ENCODE measurements around the gene PTDSS2. TPM values are rescaled to one million over a fixed set of nuclear protein-coding genes. Genes with fewer than 3 reads are reported as not detected.
A peak's percentile ranks its signal among the peaks of the same experiment; 100 is the strongest.

PTDSS2 gene
- total RNA-seq, 1 donor from 2014 or later: 31.1 TPM

GRCh38 chr11:490930-491260, 40.8 kb downstream of the PTDSS2 start:
- H3K27ac ChIP-seq: no peak overlapping the region
- DNase-seq (no peak), ATAC-seq (no peak)
- H3K9me3 ChIP-seq: no peaks in the 10 kb centered on the region
- no peaks in the 10 kb centered on the region for H3K27me3 ChIP-seq
- peaks cover 46% of the 10 kb centered on the region for H3K36me3 ChIP-seq
- intact Hi-C loops (cut with DNase I): no loop called here
- H3K4me3 ChIP-seq: no peak overlapping the region
- no peak for TF ChIP-seq CTCF (IDR thresholded peaks at IDR 0.05)
- no peaks in the 10 kb centered on the region for H3K4me1 ChIP-seq

GRCh38 chr11:491358-491757, 41.3 kb downstream of the PTDSS2 start:
- no peaks in the 10 kb centered on the region for H3K9me3 ChIP-seq
- intact Hi-C loops (cut with DNase I): no loop called here
- no peaks in the 10 kb centered on the region for H3K27me3 ChIP-seq
- ATAC-seq (no peak), DNase-seq (no peak)
- TF ChIP-seq CTCF (IDR thresholded peaks at IDR 0.05): no peak
- H3K27ac ChIP-seq: no peak overlapping the region
- peaks cover 50% of the 10 kb centered on the region for H3K36me3 ChIP-seq
- no peaks in the 10 kb centered on the region for H3K4me1 ChIP-seq
- no peak overlapping the region for H3K4me3 ChIP-seq

GRCh38 chr11:492427-493226, 42.5 kb downstream of the PTDSS2 start:
- DNase-seq (peak; percentile 60), ATAC-seq (no peak)
- no peak overlapping the region for H3K27ac ChIP-seq
- no peak overlapping the region for H3K4me3 ChIP-seq
- no peak for TF ChIP-seq CTCF (IDR thresholded peaks at IDR 0.05)
- H3K36me3 ChIP-seq: peaks cover 63% of the 10 kb centered on the region
- intact Hi-C loops (cut with DNase I): no loop called here
- H3K4me1 ChIP-seq: no peaks in the 10 kb centered on the region
- H3K9me3 ChIP-seq: no peaks in the 10 kb centered on the region
- H3K27me3 ChIP-seq: no peaks in the 10 kb centered on the region

- no peak for ATAC-seq
- intact Hi-C loops (cut with DNase I): no loop called here
- peak; percentile 63 for DNase-seq
- no peaks in the 10 kb centered on the region for H3K4me1 ChIP-seq
- peaks cover 80% of the 10 kb centered on the region for H3K36me3 ChIP-seq
- H3K4me3 ChIP-seq: no peak overlapping the region
- H3K27ac ChIP-seq: no peak overlapping the region
- H3K9me3 ChIP-seq: no peaks in the 10 kb centered on the region
- no peak for TF ChIP-seq CTCF (IDR thresholded peaks at IDR 0.05)
- no peaks in the 10 kb centered on the region for H3K27me3 ChIP-seq
Measured at GRCh38 chr11:494761-495536, 44.9 kb downstream of the PTDSS2 start.

- intact Hi-C loops (cut with DNase I): no loop called here
- DNase-seq: peak; percentile 54
- no peak for ATAC-seq
Measured at GRCh38 chr11:495537-495931, 45.5 kb downstream of the PTDSS2 start.

More at GRCh38 chr11:495537-495931, 45.5 kb downstream of the PTDSS2 start:
- no peak overlapping the region for H3K4me3 ChIP-seq
- H3K36me3 ChIP-seq: peaks cover 80% of the 10 kb centered on the region
- no peaks in the 10 kb centered on the region for H3K4me1 ChIP-seq
- H3K9me3 ChIP-seq: no peaks in the 10 kb centered on the region
- TF ChIP-seq CTCF (IDR thresholded peaks at IDR 0.05): no peak
- no peaks in the 10 kb centered on the region for H3K27me3 ChIP-seq
- H3K27ac ChIP-seq: no peak overlapping the region
